Lower lobe of right lung (tissue), 2 donors: ENCODE data around the gene IRF3. TPM values are rescaled to one million over a fixed set of nuclear protein-coding genes. Genes with fewer than 3 reads are reported as not detected.

Source experiments
- ATAC-seq, 2 donors: fragments of 200-7000 bp; cut with Tn5 transposase; one replicate each; pipeline ENCODE4 v1.9.1; 2020 to 2022; ENCODE audit warnings: mild to moderate bottlenecking in 2 of 2, moderate library complexity in 2 of 2
- DNase-seq: peaks from one replicate; pipeline ENCODE4 v3.0.0-alpha.2; 2020
- H3K27ac ChIP-seq: fragments of 200-600 bp; one replicate; pipeline ENCODE4 v1.8.0; 2022
- H3K27me3 ChIP-seq: fragments of 200-600 bp; one replicate; pipeline ENCODE4 v1.8.0; 2022; ENCODE audit warnings: low read depth
- H3K36me3 ChIP-seq: fragments of 200-600 bp; one replicate; pipeline ENCODE4 v1.8.0; 2022; ENCODE audit warnings: mild to moderate bottlenecking
- H3K4me1 ChIP-seq: fragments of 200-600 bp; one replicate; pipeline ENCODE4 v1.8.0; 2022
- H3K4me3 ChIP-seq: fragments of 200-600 bp; one replicate; pipeline ENCODE4 v1.8.0; 2022; ENCODE audit warnings: mild to moderate bottlenecking
- H3K9me3 ChIP-seq: fragments of 200-600 bp; one replicate; pipeline ENCODE4 v1.8.0; 2022
- CTCF ChIP-seq: fragments of 200-600 bp; IDR thresholded peaks from one replicate; pipeline ENCODE4 v1.8.0; 2022; ENCODE audit warnings: antibody characterized with exemption, mild to moderate bottlenecking
- intact Hi-C: fragments of 100-400 bp; cut with DNase I; formaldehyde crosslinking; loops from one replicate; pipeline ENCODE4 v1.11.0; 2022
- total RNA-seq: library from RNA; stranded (reverse); fragmentation: NEBNext Ultra II Directional; extraction: Animal tissue kit (Norgen Biotek cat#: 25700); gene quantifications from one replicate; pipeline ENCODE4 v1.2.1, GENCODE V29; 2021
- donor health status: DM: no; HTN: yes; CAD: no; lungs with severe emphysema.

The IRF3 gene
- total RNA-seq, 1 donor from 2014 or later, result 99.8 TPM

DNA sequence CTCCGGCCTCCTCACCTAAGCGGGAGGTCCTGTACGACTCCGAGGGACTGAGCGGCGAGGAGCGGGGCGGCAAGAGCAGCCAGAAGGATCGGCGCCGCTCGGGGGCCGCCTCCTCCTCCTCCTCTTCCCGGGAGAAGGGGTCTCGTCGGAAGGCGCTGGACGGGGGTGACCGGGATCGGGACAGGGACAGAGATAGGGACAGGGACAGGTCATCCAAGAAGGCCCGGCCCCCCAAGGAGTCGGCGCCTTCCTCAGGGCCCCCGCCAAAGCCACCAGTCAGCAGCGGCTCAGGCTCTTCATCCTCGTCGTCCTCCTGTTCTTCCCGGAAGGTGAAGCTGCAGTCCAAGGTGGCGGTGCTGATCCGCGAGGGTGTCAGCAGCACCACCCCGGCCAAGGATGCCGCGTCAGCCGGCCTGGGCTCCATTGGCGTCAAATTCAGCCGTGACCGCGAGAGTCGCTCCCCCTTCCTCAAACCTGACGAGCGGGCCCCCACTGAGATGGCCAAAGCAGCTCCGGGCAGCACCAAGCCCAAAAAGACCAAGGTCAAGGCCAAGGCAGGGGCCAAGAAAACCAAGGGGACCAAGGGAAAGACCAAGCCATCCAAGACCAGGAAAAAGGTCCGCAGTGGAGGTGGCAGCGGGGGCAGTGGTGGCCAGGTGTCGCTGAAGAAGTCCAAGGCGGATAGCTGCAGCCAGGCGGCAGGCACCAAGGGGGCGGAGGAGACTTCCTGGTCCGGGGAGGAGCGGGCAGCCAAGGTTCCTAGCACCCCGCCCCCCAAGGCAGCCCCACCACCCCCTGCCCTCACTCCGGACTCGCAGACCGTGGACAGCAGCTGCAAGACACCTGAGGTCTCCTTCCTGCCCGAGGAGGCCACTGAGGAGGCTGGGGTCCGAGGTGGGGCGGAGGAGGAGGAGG lies 12.8 kb downstream of the IRF3 start:
- intact Hi-C loops, result no loop called here
- DNase-seq (no peak), ATAC-seq (no peak)
- TF ChIP-seq CTCF, result no peak
- Histone ChIP-seq H3K27ac (no peak overlapping the region), H3K27me3 (no peaks in the 10 kb centered on the region), H3K4me3 (no peak overlapping the region), H3K9me3 (no peaks in the 10 kb centered on the region), H3K36me3 (peaks cover 92% of the 10 kb centered on the region), H3K4me1 (no peaks in the 10 kb centered on the region)

DNA sequence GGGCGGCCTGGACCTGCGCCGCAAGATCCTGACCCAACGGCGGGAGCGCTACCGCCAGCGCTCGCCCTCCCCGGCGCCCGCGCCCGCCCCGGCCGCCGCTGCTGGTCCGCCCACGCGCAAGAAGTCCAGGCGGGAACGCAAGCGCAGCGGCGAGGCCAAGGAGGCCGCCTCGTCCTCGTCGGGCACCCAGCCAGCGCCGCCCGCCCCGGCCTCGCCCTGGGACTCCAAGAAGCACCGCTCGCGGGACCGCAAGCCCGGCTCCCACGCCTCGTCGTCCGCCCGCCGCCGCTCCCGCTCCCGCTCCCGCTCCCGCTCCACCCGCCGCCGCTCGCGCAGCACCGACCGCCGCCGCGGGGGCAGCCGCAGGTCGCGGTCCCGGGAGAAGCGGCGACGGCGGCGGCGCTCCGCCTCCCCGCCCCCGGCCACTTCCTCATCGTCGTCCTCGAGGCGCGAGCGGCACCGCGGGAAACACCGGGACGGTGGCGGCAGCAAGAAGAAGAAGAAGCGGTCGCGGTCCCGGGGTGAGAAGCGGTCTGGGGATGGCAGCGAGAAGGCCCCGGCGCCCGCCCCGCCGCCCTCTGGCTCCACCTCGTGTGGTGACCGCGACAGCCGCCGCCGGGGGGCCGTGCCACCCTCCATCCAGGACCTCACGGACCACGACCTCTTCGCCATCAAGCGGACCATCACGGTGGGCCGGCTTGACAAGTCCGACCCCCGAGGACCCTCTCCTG lies 13.7 kb downstream of the IRF3 start:
- DNase-seq (no peak), ATAC-seq (no peak)
- Histone ChIP-seq H3K36me3 (peaks cover 92% of the 10 kb centered on the region), H3K4me1 (no peaks in the 10 kb centered on the region), H3K27me3 (no peaks in the 10 kb centered on the region), H3K27ac (no peak overlapping the region), H3K9me3 (no peaks in the 10 kb centered on the region), H3K4me3 (no peak overlapping the region)
- intact Hi-C loops, result no loop called here
- TF ChIP-seq CTCF, result no peak

DNA sequence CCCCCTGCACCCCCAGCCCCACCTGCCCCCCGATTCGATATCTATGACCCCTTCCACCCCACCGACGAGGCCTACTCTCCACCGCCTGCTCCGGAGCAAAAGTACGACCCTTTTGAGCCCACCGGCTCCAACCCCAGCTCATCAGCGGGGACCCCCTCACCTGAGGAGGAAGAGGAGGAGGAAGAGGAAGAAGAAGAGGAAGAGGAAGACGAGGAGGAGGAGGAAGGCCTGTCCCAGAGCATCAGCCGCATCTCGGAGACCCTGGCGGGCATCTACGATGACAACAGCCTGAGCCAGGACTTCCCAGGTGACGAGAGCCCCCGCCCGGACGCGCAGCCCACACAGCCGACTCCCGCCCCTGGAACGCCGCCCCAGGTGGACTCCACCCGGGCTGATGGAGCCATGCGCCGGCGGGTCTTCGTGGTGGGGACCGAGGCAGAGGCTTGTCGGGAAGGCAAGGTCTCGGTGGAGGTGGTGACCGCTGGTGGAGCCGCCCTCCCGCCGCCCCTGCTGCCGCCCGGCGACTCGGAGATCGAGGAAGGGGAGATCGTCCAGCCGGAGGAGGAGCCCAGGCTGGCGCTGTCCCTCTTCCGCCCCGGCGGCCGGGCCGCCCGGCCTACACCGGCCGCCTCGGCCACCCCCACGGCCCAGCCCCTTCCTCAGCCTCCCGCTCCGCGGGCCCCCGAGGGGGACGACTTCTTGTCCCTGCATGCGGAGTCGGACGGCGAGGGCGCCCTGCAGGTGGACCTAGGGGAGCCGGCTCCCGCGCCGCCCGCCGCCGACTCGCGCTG lies 14.4 kb downstream of the IRF3 start:
- intact Hi-C loops, result no loop called here
- Histone ChIP-seq H3K9me3 (no peaks in the 10 kb centered on the region), H3K36me3 (peaks cover 92% of the 10 kb centered on the region), H3K27me3 (no peaks in the 10 kb centered on the region), H3K4me1 (no peaks in the 10 kb centered on the region), H3K4me3 (no peak overlapping the region), H3K27ac (no peak overlapping the region)
- no peak for TF ChIP-seq CTCF
- ATAC-seq (no peak), DNase-seq (no peak)

DNA sequence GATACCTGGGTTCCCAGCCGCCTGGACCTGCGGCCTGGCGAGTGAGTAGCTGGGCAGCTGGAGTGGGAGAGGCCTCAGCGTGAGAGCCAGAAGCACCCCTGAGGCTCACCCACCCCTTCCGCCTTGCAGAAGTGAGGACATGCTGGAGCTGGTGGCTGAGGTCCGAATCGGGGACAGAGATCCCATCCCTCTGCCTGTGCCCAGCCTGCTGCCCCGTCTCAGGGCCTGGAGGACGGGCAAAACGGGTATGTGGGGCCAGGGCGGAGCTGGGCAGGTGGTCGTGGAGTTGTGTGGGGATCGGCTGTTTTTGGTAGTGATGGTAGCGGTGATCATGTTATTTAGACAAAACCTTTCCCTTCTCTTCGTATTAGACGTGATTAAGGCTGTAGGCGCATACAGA lies 19.1 kb downstream of the IRF3 start:
- H3K4me3 ChIP-seq, result no peak overlapping the region
- DNase-seq (no peak), ATAC-seq (no peak)
- peaks cover 62% of the 10 kb centered on the region for H3K36me3 ChIP-seq
- no peaks in the 10 kb centered on the region for H3K27me3 ChIP-seq
- no peak for TF ChIP-seq CTCF
- intact Hi-C loops, result no loop called here
- H3K27ac ChIP-seq, result no peak overlapping the region
- no peaks in the 10 kb centered on the region for H3K9me3 ChIP-seq
- H3K4me1 ChIP-seq, result peaks cover 25% of the 10 kb centered on the region

GRCh38 chr19:49645995-49646394 lies 19.7 kb downstream of the IRF3 start:
- peaks cover 30% of the 10 kb centered on the region for H3K4me1 ChIP-seq
- no peak for TF ChIP-seq CTCF

More at GRCh38 chr19:49645995-49646394, 19.7 kb downstream of the IRF3 start:
- intact Hi-C loops, result no loop called here
- Histone ChIP-seq H3K27me3 (no peaks in the 10 kb centered on the region), H3K4me3 (no peak overlapping the region), H3K27ac (no peak overlapping the region), H3K9me3 (no peaks in the 10 kb centered on the region), H3K36me3 (peaks cover 57% of the 10 kb centered on the region)
- ATAC-seq (no peak), DNase-seq (no peak)
